SU-DHL-6 (cell line): ENCODE results near the gene BPIFB6.

Source experiments
- H2AFZ ChIP-seq: fragments of 200-600 bp; sonication (generic); 2 replicates; pipeline ENCODE4 v1.6.1; 2014; ENCODE audit warnings: low read depth, mild to moderate bottlenecking, moderate library complexity, mixed read lengths, antibody characterized with exemption, low read length; ENCODE audit not compliant: severe bottlenecking
- H3F3A ChIP-seq: fragments of 200-600 bp; shearing (Covaris generic); 2 replicates; pipeline ENCODE4 v1.6.0; 2016; ENCODE audit warnings: antibody characterized with exemption, mild to moderate bottlenecking; ENCODE audit not compliant: insufficient read depth
- H3K27ac ChIP-seq: fragments of 200-600 bp; sonication (generic); 2 replicates; pipeline ENCODE4 v1.5.1; 2016; ENCODE audit warnings: low read depth, mild to moderate bottlenecking, low read length, moderate library complexity, mixed read lengths
- H3K27me3 ChIP-seq: fragments of 200-600 bp; sonication (generic), shearing (Covaris generic); 2 replicates; pipeline ENCODE4 v1.6.0; 2014; ENCODE audit warnings: mild to moderate bottlenecking, low read length
- H3K36me3 ChIP-seq: fragments of 200-600 bp; sonication (generic); 2 replicates; pipeline ENCODE4 v1.6.1; 2014; ENCODE audit warnings: mild to moderate bottlenecking, low read length, mixed read lengths
- H3K4me2 ChIP-seq: fragments of 300-600, 200-600 bp; shearing (Covaris generic), sonication (generic); 2 replicates; pipeline ENCODE4 v1.6.0; 2014; ENCODE audit warnings: low read length, low read depth, mild to moderate bottlenecking; ENCODE audit not compliant: poor library complexity, severe bottlenecking
- H3K4me3 ChIP-seq: fragments of 200-600 bp; sonication (generic); 2 replicates; pipeline ENCODE4 v1.5.1; 2014; ENCODE audit warnings: antibody characterized with exemption, low read length, mild to moderate bottlenecking, mixed read lengths; ENCODE audit not compliant: insufficient read depth, poor library complexity, severe bottlenecking
- H3K79me2 ChIP-seq: fragments of 200-600 bp; sonication (generic); 2 replicates; pipeline ENCODE4 v1.6.1; 2014; ENCODE audit warnings: mild to moderate bottlenecking, low read length, moderate library complexity; ENCODE audit not compliant: insufficient read depth
- H3K9ac ChIP-seq: fragments of 200-600 bp; sonication (generic); 2 replicates; pipeline ENCODE4 v1.7.0; 2014; ENCODE audit warnings: mild to moderate bottlenecking, low read length
- H3K9me2 ChIP-seq: fragments of 200-600 bp; sonication (generic); replicated peaks from 2 replicates; pipeline ENCODE4 v1.6.1; 2014; ENCODE audit warnings: low read length; ENCODE audit not compliant: insufficient read depth
- H3K9me3 ChIP-seq: fragments of 200-600 bp; sonication (generic); 2 replicates; pipeline ENCODE4 v1.6.1; 2014; ENCODE audit warnings: low read length, mixed read lengths; ENCODE audit not compliant: insufficient read depth
- H4K20me1 ChIP-seq: fragments of 200-600 bp; sonication (generic); 2 replicates; pipeline ENCODE4 v1.6.1; 2014; ENCODE audit warnings: low read depth, mild to moderate bottlenecking, antibody characterized with exemption, low read length, moderate library complexity, mixed read lengths
- CTCF ChIP-seq: fragments of 200-600 bp; sonication (generic); IDR thresholded peaks from one replicate; pipeline ENCODE4 v1.5.1; 2017; ENCODE audit warnings: antibody characterized with exemption, mild to moderate bottlenecking, low read length, moderate library complexity; ENCODE audit not compliant: insufficient read depth, poor library complexity, severe bottlenecking
- EZH2phosphoT487 ChIP-seq: fragments of 200-600 bp; sonication (generic), shearing (Covaris generic); conservative IDR thresholded peaks from 2 replicates; pipeline ENCODE4 v1.6.1; 2018; ENCODE audit warnings: mild to moderate bottlenecking, antibody characterized with exemption, low read length, moderate library complexity, mixed read lengths

Gene BPIFB6

DNA sequence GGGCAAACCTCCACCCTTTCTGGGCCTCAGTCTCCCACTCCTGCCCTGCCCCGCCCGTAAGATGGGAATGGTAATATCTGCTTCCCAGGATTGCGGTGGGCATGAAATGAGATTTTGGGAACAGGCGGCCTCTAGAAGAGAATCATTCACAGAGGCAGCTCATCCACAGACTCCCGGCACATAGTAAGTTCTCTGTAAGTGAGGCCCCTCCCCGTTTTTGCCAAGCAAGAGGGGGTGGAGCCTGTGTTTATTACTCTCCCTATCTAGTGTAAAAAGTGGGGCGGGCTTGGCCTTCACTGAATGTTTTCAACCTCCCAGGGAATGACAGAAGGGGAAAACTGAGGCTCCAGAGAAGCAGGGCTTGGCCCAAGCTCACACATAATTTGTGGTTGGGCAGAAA, 47.3 kb upstream of the BPIFB6 start:
- Histone ChIP-seq H3F3A (no peaks in the 10 kb centered on the region), H3K36me3 (no peaks in the 10 kb centered on the region), H3K27ac (no peak overlapping the region), H3K79me2 (no peaks in the 10 kb centered on the region), H3K4me3 (no peak overlapping the region), H3K4me2 (no peak overlapping the region), H3K9me3 (no peaks in the 10 kb centered on the region), H4K20me1 (no peaks in the 10 kb centered on the region), H2AFZ (no peak overlapping the region), H3K9ac (no peak overlapping the region), H3K27me3 (no peaks in the 10 kb centered on the region), H3K9me2 (no peaks in the 10 kb centered on the region)
- TF ChIP-seq CTCF (no peak), EZH2phosphoT487 (no peak)

- no peaks in the 10 kb centered on the region for H3K9me3 ChIP-seq
- H3K9ac ChIP-seq, result no peak overlapping the region
- no peaks in the 10 kb centered on the region for H3F3A ChIP-seq
- no peak overlapping the region for H3K27ac ChIP-seq
- H4K20me1 ChIP-seq, result no peaks in the 10 kb centered on the region
- no peaks in the 10 kb centered on the region for H3K9me2 ChIP-seq
- no peak overlapping the region for H3K4me3 ChIP-seq
- H3K36me3 ChIP-seq, result no peaks in the 10 kb centered on the region
- TF ChIP-seq EZH2phosphoT487 (no peak), CTCF (no peak)
- no peak overlapping the region for H2AFZ ChIP-seq
- no peaks in the 10 kb centered on the region for H3K79me2 ChIP-seq
- H3K27me3 ChIP-seq, result no peaks in the 10 kb centered on the region
- no peak overlapping the region for H3K4me2 ChIP-seq
Observed at GRCh38 chr20:32984631-32985354, 46.7 kb upstream of the BPIFB6 start.

DNA sequence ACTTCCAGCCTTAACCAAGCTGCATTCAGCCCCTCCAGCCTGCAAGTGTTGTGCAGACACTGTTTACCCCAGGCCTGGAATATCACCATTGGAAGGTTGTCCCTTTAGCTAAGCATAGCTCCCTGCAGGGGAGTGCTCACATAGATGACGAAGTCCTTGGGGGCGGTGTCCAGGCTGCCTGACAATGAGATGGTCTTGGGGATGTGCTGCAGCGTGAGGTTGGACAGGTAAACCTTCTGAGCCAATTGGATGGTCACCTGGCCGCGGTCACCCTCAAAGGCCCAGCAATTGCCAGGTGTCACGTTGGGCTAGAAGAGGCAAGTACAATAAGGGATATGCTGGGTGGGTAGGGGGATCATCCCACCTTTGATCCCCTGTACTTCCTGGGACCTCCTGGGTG, 45.9 kb upstream of the BPIFB6 start:
- H4K20me1 ChIP-seq, result no peaks in the 10 kb centered on the region
- no peak overlapping the region for H3K27ac ChIP-seq
- no peak overlapping the region for H3K4me3 ChIP-seq
- H3K9ac ChIP-seq, result no peak overlapping the region
- H3K79me2 ChIP-seq, result no peaks in the 10 kb centered on the region
- H3K36me3 ChIP-seq, result no peaks in the 10 kb centered on the region
- H3K4me2 ChIP-seq, result no peak overlapping the region
- H2AFZ ChIP-seq, result no peak overlapping the region
- no peaks in the 10 kb centered on the region for H3K27me3 ChIP-seq
- no peaks in the 10 kb centered on the region for H3F3A ChIP-seq
- no peaks in the 10 kb centered on the region for H3K9me3 ChIP-seq
- H3K9me2 ChIP-seq, result no peaks in the 10 kb centered on the region
- TF ChIP-seq EZH2phosphoT487 (no peak), CTCF (no peak)
